Prostate gland (tissue), 2 donors: ENCODE measurements around the gene DRG1. TPM values are rescaled to one million over a fixed set of nuclear protein-coding genes. Genes with fewer than 3 reads are reported as not detected.

Source experiments
- DNase-seq: peaks from one replicate; pipeline ENCODE4 v3.0.0-alpha.2; 2019; ENCODE audit warnings: low spot score
- H3K27ac ChIP-seq, 2 donors: fragments of 200-600 bp; sonication (generic); 2 replicates each; pipeline ENCODE4 v1.5.1; 2017 to 2019
- H3K27me3 ChIP-seq: fragments of 200-600 bp; sonication (generic); replicated peaks from 2 replicates; pipeline ENCODE4 v1.5.1; 2019; ENCODE audit not compliant: insufficient read depth
- H3K36me3 ChIP-seq, 2 donors: fragments of 200-600 bp; sonication (generic); 1 replicate in 1 of 2; 2 replicates in 1 of 2; pipeline versions ENCODE4 v1.5.1 to v1.8.1; 2017 to 2019
- H3K4me1 ChIP-seq: fragments of 200-600 bp; sonication (generic); replicated peaks from 2 replicates; pipeline ENCODE4 v1.5.1; 2019
- H3K4me3 ChIP-seq, 2 donors: fragments of 200-600 bp; sonication (generic); 2 replicates each; pipeline ENCODE4 v1.5.1; 2017 to 2019
- H3K9me3 ChIP-seq: fragments of 200-600 bp; sonication (generic); 2 replicates; pipeline ENCODE4 v1.5.1; 2017
- CTCF ChIP-seq, 4 experiments: fragments of 200-600 bp in 2 of 4; fragments of 450-650 bp in 2 of 4; sonication (generic) in 2 of 4; IDR thresholded peaks; 1 replicate in 3 of 4; 2 replicates in 1 of 4; pipeline ENCODE4 v1.5.1; 2016 to 2019; ENCODE audit warnings: antibody characterized with exemption in 4 of 4, mild to moderate bottlenecking in 2 of 4, moderate library complexity in 2 of 4
- POLR2A ChIP-seq: fragments of 450-650 bp; IDR thresholded peaks from one replicate; pipeline ENCODE4 v1.6.1; 2016; ENCODE audit warnings: antibody characterized with exemption, mild to moderate bottlenecking
- POLR2AphosphoS5 ChIP-seq: sonication (generic); formaldehyde crosslinking; IDR thresholded peaks from one replicate; pipeline ENCODE4 v1.6.1; 2017; ENCODE audit warnings: antibody characterized with exemption
- WGBS: methylation state at CpG from one replicate; pipeline ENCODE4 v1.1.5; 2018; 5-methylcytosine and 5-hydroxymethylcytosine counted together
- intact Hi-C: fragments of 100-400 bp; cut with DNase I; formaldehyde crosslinking; loops from one replicate; pipeline ENCODE4 v1.14.2; 2022
- total RNA-seq, 2 donors: library from RNA; depleted of rRNA; stranded (reverse); fragments of >200 nt; gene quantifications; one replicate each; pipeline ENCODE4 v1.1.0, GENCODE V29; 2016

Gene DRG1
- total RNA-seq, 2 donors from 2014 or later, result 61.6 to 82.1 TPM

DNA sequence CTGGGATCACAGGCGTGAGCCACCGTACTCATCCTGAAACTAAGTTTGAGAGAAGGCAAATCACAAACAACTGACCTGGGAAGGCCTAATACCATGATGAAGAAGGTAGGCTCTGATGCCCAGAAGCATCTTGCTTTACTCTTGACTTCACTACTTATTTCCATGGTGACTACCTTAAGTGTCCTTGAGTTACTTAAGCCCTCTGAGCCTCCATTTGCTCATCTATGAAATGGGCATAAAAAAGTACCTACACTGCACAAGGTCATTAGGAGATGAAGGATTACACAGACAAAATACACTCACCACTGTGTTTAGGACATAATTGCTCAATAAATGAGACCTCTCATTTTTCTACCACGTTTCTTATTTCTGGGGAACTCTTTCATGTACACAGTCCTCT, 62.3 kb downstream of the DRG1 start:
- Histone ChIP-seq H3K4me3 (no peak overlapping the region), H3K36me3 (peaks cover 5 to 19% of the 10 kb centered on the region in 2 donors), H3K27ac (no peak overlapping the region), H3K9me3 (no peaks in the 10 kb centered on the region), H3K4me1 (no peaks in the 10 kb centered on the region), H3K27me3 (no peaks in the 10 kb centered on the region)
- intact Hi-C loops, result no loop called here
- TF ChIP-seq POLR2A (no peak), CTCF (IDR thresholded peaks at IDR 0.05) (no peak), POLR2AphosphoS5 (no peak)
- no peak for DNase-seq
- 95% methylated on average over 3 of the region's 3 CpGs for WGBS

DNA sequence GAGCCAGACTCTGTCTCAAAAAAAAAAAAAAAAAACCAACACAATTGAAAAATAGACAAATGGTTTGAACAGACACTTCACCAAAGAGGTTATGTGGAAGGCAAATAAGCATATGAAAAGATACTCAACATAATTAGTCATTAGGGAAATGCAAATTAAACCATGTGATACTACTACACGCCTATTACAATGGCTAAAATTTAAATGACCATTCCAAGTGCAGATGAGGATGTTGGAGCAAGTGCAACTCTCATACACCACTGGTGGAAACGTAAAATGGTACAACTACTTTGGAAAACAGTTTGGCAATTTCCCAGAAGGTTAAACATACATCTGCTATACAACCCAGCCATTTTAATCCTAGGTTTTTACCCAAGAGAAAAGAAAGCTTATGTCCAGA, 65.9 kb downstream of the DRG1 start:
- 97% methylated on average over 2 of the region's 2 CpGs for WGBS
- Histone ChIP-seq H3K4me1 (no peaks in the 10 kb centered on the region), H3K4me3 (no peak overlapping the region), H3K9me3 (no peaks in the 10 kb centered on the region), H3K27ac (no peak overlapping the region), H3K36me3 (peaks cover 5 to 19% of the 10 kb centered on the region in 2 donors), H3K27me3 (no peaks in the 10 kb centered on the region)
- DNase-seq, result no peak
- TF ChIP-seq CTCF (IDR thresholded peaks at IDR 0.05) (no peak), POLR2A (no peak), POLR2AphosphoS5 (no peak)
- intact Hi-C loops, result no loop called here

DNA sequence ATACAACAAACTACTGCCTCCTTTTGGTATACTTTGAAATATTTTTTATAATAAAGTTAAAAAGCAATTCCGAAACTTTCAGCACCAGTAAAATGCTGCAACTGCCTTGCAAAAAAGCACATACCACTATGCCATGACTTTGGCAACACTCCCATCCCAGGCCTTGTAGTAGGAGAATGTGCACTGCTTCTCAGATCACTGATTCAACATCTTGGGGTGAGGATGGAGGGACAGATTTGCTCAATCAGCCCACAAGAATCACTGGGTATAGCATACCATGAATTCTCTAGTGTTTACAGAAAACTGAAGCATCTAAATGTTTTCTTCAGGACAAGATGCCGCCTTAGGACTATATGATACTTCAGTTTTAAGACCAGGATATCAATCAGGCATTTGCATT, 75.3 kb downstream of the DRG1 start:
- intact Hi-C loops, result no loop called here
- no peak for DNase-seq
- H3K4me3 ChIP-seq, result no peak overlapping the region
- no peaks in the 10 kb centered on the region for H3K9me3 ChIP-seq
- no peaks in the 10 kb centered on the region for H3K4me1 ChIP-seq
- TF ChIP-seq POLR2AphosphoS5 (no peak), POLR2A (no peak), CTCF (IDR thresholded peaks at IDR 0.05) (no peak)
- H3K27me3 ChIP-seq, result no peaks in the 10 kb centered on the region
- H3K36me3 ChIP-seq, result no peaks in the 10 kb centered on the region
- H3K27ac ChIP-seq, result no peak overlapping the region
- WGBS, result 96% methylated on average over 2 of the region's 2 CpGs

DNA sequence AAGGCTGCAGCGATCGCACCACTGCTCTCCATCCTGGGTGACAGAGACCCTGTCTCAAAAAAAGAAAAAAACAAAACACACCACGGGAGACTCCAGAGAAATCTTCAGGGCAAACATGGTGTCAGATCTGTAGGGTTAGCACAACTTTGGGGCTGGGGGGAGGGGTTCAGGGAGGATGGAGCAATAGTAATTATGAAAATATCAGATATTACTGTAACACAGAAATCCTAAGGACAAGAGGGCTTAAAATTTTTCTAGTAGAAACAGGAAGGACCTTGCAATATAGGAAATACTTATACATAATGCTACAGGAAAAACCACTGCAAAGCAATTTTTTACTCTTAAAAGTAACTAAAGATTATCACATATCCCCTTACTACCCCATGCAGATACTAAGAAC, 76.4 kb downstream of the DRG1 start:
- Histone ChIP-seq H3K9me3 (no peaks in the 10 kb centered on the region), H3K4me3 (no peak overlapping the region), H3K27me3 (no peaks in the 10 kb centered on the region), H3K4me1 (no peaks in the 10 kb centered on the region), H3K36me3 (no peaks in the 10 kb centered on the region), H3K27ac (no peak overlapping the region)
- no peak for DNase-seq
- 90% methylated on average over 3 of the region's 3 CpGs for WGBS
- TF ChIP-seq CTCF (IDR thresholded peaks at IDR 0.05), result no peak
- no peak for TF ChIP-seq POLR2A
- TF ChIP-seq POLR2AphosphoS5, result no peak
- intact Hi-C loops, result no loop called here

GRCh38 chr22:31477329-31477728, 77.9 kb downstream of the DRG1 start:
- Histone ChIP-seq H3K27me3 (no peaks in the 10 kb centered on the region), H3K27ac (no peak overlapping the region), H3K36me3 (no peaks in the 10 kb centered on the region), H3K4me1 (no peaks in the 10 kb centered on the region), H3K4me3 (no peak overlapping the region), H3K9me3 (no peaks in the 10 kb centered on the region)
- intact Hi-C loops, result no loop called here
- TF ChIP-seq POLR2AphosphoS5 (no peak), POLR2A (no peak), CTCF (IDR thresholded peaks at IDR 0.05) (no peak)
- no peak for DNase-seq
- WGBS, result 94% methylated on average over 4 of the region's 4 CpGs
